OCI-LY1 (cell line): ENCODE results near the gene GLP2R.

Source experiments
- H2AFZ ChIP-seq: fragments of 200-600 bp; sonication (generic), shearing (Covaris generic); 2 replicates; pipeline ENCODE4 v1.6.0; 2014; ENCODE audit warnings: antibody characterized with exemption, mild to moderate bottlenecking, low read length
- H3F3A ChIP-seq: fragments of 200-600 bp; sonication (generic), shearing (Covaris generic); 2 replicates; pipeline ENCODE4 v1.6.0; 2014; ENCODE audit warnings: mild to moderate bottlenecking, antibody characterized with exemption, low read length, moderate library complexity; ENCODE audit not compliant: insufficient read depth
- H3K27ac ChIP-seq: fragments of 200-600 bp; sonication (generic); 2 replicates; pipeline ENCODE4 v1.5.1; 2014; ENCODE audit warnings: low read length, mixed run types, mild to moderate bottlenecking, low read depth; ENCODE audit not compliant: poor library complexity, severe bottlenecking
- H3K27me3 ChIP-seq: fragments of 200-600 bp; sonication (generic); 2 replicates; pipeline ENCODE4 v1.6.0; 2014; ENCODE audit warnings: antibody characterized with exemption, mild to moderate bottlenecking, low read length, moderate library complexity; ENCODE audit not compliant: insufficient read depth
- H3K36me3 ChIP-seq: fragments of 200-600 bp; sonication (generic); 2 replicates; pipeline ENCODE4 v1.6.1; 2014; ENCODE audit warnings: mild to moderate bottlenecking, antibody characterized with exemption, low read length, moderate library complexity, mixed read lengths; ENCODE audit not compliant: insufficient read depth
- H3K4me1 ChIP-seq: fragments of 200-600 bp; sonication (generic); 2 replicates; pipeline ENCODE4 v1.5.1; 2014; ENCODE audit warnings: mild to moderate bottlenecking, low read length, moderate library complexity; ENCODE audit not compliant: insufficient read depth, severe bottlenecking
- H3K4me2 ChIP-seq: fragments of 200-600 bp; sonication (generic), shearing (Covaris generic); 2 replicates; pipeline ENCODE4 v1.6.1; 2014; ENCODE audit warnings: low read length
- H3K4me3 ChIP-seq: fragments of 200-600 bp; sonication (generic); 2 replicates; pipeline ENCODE4 v1.5.1; 2014; ENCODE audit warnings: low read length, low read depth, mild to moderate bottlenecking, mixed read lengths; ENCODE audit not compliant: poor library complexity, severe bottlenecking
- H3K79me2 ChIP-seq: fragments of 200-600 bp; shearing (Covaris generic); 2 replicates; pipeline ENCODE4 v1.6.1; 2016; ENCODE audit warnings: mixed run types, low read length, mixed read lengths; ENCODE audit not compliant: insufficient read depth
- H3K9ac ChIP-seq: fragments of 200-600 bp; sonication (generic), shearing (Covaris generic); 2 replicates; pipeline ENCODE4 v1.6.1; 2014; ENCODE audit warnings: mild to moderate bottlenecking, low read length, mixed read lengths
- H3K9me2 ChIP-seq: fragments of 200-600 bp; sonication (generic), shearing (Covaris generic); 2 replicates; pipeline ENCODE4 v1.6.1; 2014; ENCODE audit warnings: low read depth, mild to moderate bottlenecking, low read length, mixed read lengths
- H3K9me3 ChIP-seq: fragments of 200-600 bp; shearing (Covaris generic); 2 replicates; pipeline ENCODE4 v1.6.1; 2014; ENCODE audit warnings: low read length, mixed read lengths
- H4K20me1 ChIP-seq: fragments of 200-600 bp; sonication (generic), shearing (Covaris generic); 2 replicates; pipeline ENCODE4 v1.6.0; 2016; ENCODE audit warnings: mild to moderate bottlenecking, low read length; ENCODE audit not compliant: insufficient read depth
- CTCF ChIP-seq: fragments of 200-600 bp; sonication (generic), shearing (Covaris generic); IDR thresholded peaks from 2 replicates; pipeline ENCODE4 v1.5.1; 2017; ENCODE audit warnings: mild to moderate bottlenecking, antibody characterized with exemption, low read length, moderate library complexity, mixed read lengths
- EZH2 ChIP-seq: fragments of 200-600 bp; sonication (generic), shearing (Covaris generic); IDR thresholded peaks from 2 replicates; pipeline ENCODE4 v1.8.0; 2017; ENCODE audit warnings: borderline replicate concordance, mixed run types, mild to moderate bottlenecking, antibody characterized with exemption, low read length, moderate library complexity, mixed read lengths

GLP2R gene

DNA sequence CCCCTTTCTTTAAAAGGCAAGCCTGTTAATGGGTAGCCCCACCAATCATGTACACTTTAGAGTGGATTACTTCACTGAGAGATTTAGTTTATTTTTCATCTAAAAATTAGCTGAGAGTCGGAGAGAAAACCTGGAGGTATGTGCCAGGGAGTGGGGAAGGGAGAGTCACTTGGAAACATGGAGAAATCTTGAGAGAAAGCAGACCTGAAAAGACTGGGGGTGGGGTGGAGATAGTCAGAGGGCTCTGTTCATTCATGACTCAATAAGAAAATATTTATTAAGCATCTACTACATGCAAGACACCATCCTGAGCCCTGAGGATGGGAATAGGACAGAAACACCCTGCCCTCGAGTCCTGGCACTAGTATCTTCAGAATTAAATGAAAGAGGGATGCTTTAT lies 106.8 kb downstream of the GLP2R start:
- Histone ChIP-seq H3K4me3 (no peak overlapping the region), H4K20me1 (no peaks in the 10 kb centered on the region), H3K4me2 (no peak overlapping the region), H3K9me2 (no peaks in the 10 kb centered on the region), H3K9ac (no peak overlapping the region), H3K4me1 (no peaks in the 10 kb centered on the region), H3F3A (no peaks in the 10 kb centered on the region), H3K36me3 (no peaks in the 10 kb centered on the region), H2AFZ (no peak overlapping the region), H3K79me2 (no peaks in the 10 kb centered on the region), H3K27ac (no peak overlapping the region), H3K9me3 (no peaks in the 10 kb centered on the region), H3K27me3 (no peaks in the 10 kb centered on the region)
- TF ChIP-seq CTCF (no peak), EZH2 (no peak)

GRCh38 chr17:9934331-9934730 lies 108.6 kb downstream of the GLP2R start:
- H3K36me3 ChIP-seq, result no peaks in the 10 kb centered on the region

DNA sequence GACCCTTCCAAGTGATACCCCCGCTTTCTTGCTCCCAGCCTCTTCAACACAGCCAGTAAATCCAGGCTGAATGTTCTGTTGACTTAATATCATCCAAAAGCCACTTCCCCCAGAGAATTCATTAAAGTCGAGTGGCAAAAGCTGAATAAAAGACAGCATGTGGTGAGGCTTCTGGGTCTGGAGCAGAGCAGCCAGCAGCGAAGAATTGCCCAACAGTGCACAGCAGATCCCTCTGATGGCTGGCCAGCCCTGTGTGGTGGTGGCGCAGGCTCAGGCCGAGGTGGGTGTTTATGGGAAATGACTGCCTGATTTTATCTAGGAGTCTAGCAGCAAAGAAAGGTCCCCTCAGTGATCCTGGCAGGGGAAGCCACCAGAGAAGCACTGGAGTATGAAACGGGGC lies 109.7 kb downstream of the GLP2R start:
- Histone ChIP-seq H3K27ac (no peak overlapping the region), H3F3A (no peaks in the 10 kb centered on the region), H3K27me3 (no peaks in the 10 kb centered on the region), H3K4me1 (no peaks in the 10 kb centered on the region), H3K4me2 (no peak overlapping the region), H2AFZ (no peak overlapping the region), H3K36me3 (no peaks in the 10 kb centered on the region), H3K9me3 (no peaks in the 10 kb centered on the region), H3K9ac (no peak overlapping the region), H3K9me2 (no peaks in the 10 kb centered on the region), H4K20me1 (no peaks in the 10 kb centered on the region), H3K4me3 (no peak overlapping the region), H3K79me2 (no peaks in the 10 kb centered on the region)
- TF ChIP-seq EZH2 (no peak), CTCF (no peak)

More at GRCh38 chr17:9934331-9934730, 108.6 kb downstream of the GLP2R start:
- Histone ChIP-seq H3K9ac (no peak overlapping the region), H3K27ac (no peak overlapping the region), H3K27me3 (no peaks in the 10 kb centered on the region), H3K4me1 (no peaks in the 10 kb centered on the region), H3K79me2 (no peaks in the 10 kb centered on the region), H3K9me2 (no peaks in the 10 kb centered on the region), H4K20me1 (no peaks in the 10 kb centered on the region), H3K4me3 (no peak overlapping the region), H3F3A (no peaks in the 10 kb centered on the region), H2AFZ (no peak overlapping the region), H3K4me2 (no peak overlapping the region), H3K9me3 (no peaks in the 10 kb centered on the region)
- TF ChIP-seq CTCF (no peak), EZH2 (no peak)
